ENCODE measurements around the gene COL10A1. TPM values are rescaled to one million over a fixed set of nuclear protein-coding genes. Genes with fewer than 3 reads are reported as not detected.

Gene COL10A1
- total and polyA plus RNA-seq, 10 of the 15 experiments (the other 5 are each of a cell fraction or from before 2014, with no cell fraction given): 0.02 to 0.33 (median 0.06) TPM; not detected in 5

GRCh38 chr6:116087437-116088027 is 38.4 kb downstream of the COL10A1 start (continued):
- TF ChIP-seq USF2 (IDR thresholded peaks at IDR 0.05; ENCODE audit: borderline replicate concordance, low read depth, low read length): no peak
- TF ChIP-seq ZBED1 (IDR thresholded peaks at IDR 0.05; ENCODE audit: borderline replicate concordance): no peak; the same call in 1 of the 2 replicates
- TF ChIP-seq EED (IDR thresholded peaks at IDR 0.05; ENCODE audit: low read depth): peak; percentile 64; the same call in 1 of the 2 replicates
- peak; percentile 45 to 80; a peak in 1 of 4 replicates for TF ChIP-seq EP300 (IDR thresholded peaks at IDR 0.05; ENCODE audit: borderline replicate concordance in 1 of 2, control insufficient read depth in 1 of 2, low read depth in 2 of 2, low read length in 2 of 2)
- TF ChIP-seq CBX3 (IDR thresholded peaks at IDR 0.05; ENCODE audit: borderline replicate concordance, low read depth): no peak
- TF ChIP-seq EZH2 (IDR thresholded peaks at IDR 0.05; ENCODE audit: borderline replicate concordance, control insufficient read depth, low read depth, low read length): no peak
- TF ChIP-seq KAT2A (conservative IDR thresholded peaks at IDR 0.05; ENCODE audit: control insufficient read depth, low read depth, low read length): no peak

- H3K4me3 ChIP-seq: no peak overlapping the region
- no peaks in the 10 kb centered on the region for H3K27me3 ChIP-seq (replicated peaks in 1 of 2; ENCODE audit: control insufficient read depth in 2 of 2, insufficient read depth in 2 of 2, low read length in 1 of 2)
- TF ChIP-seq ZZZ3 (IDR thresholded peaks at IDR 0.05; ENCODE audit: control insufficient read depth, insufficient read length, low read depth) (no peak), BCLAF1 (IDR thresholded peaks at IDR 0.05) (no peak), E2F4 (IDR thresholded peaks at IDR 0.05; ENCODE audit: low read depth, low read length) (no peak)
- intact Hi-C loops (cut with micrococcal nuclease; ENCODE audit: unreplicated experiment) (no loop called here), in situ Hi-C loops (cut with MboI) (no loop called here)
- peaks cover 35% of the 10 kb centered on the region for H3K4me1 ChIP-seq (ENCODE audit: control insufficient read depth, insufficient read depth, low read length)
- ChIA-PET SMC1A (ENCODE audit: uncharacterized antibody, unreplicated experiment) (interaction anchor here (0.8 to 6.0 kb wide), 6 partner anchors 10 to 72 kb away, joined by 3 to 101 read pairs (median 64); partner anchors contain the start of gene FRK), RAD21 (ENCODE audit: unreplicated experiment) (interaction anchor here (1.4 to 6.1 kb wide), 3 partner anchors 18 to 71 kb away, joined by 3 to 61 read pairs (median 50); partner anchors contain the start of gene FRK), POLR2A (interaction anchor here (1.3 kb wide), 1 partner anchor 24 kb away, joined by 3 read pairs; the partner anchor contains the start of gene FRK), CTCF (interaction anchor here (1.2 to 6.1 kb wide), 4 partner anchors 13 to 72 kb away, joined by 3 to 63 read pairs (median 10); no protein-coding TSS in a partner anchor)
- BruUV-seq (replicated peaks): no TSS peak
- FAIRE-seq (no peak), DNase-seq (ENCODE audit: low read depth, low spot score) (no peak), ATAC-seq (no peak)
- peaks cover 2% of the 10 kb centered on the region; the same call in 2 of the 3 replicates for H3K9me3 ChIP-seq (replicated peaks; ENCODE audit: control insufficient read depth, insufficient read depth, low read length)
- WGBS (ENCODE audit: insufficient coverage, insufficient replicate concordance, low lambda C conversion rate, missing lambda C conversion rate): 96% methylated on average over 2 of the region's 2 CpGs
- no peak overlapping the region for H3K27ac ChIP-seq (ENCODE audit: control insufficient read depth, insufficient read depth)
- no peak overlapping the region for H3K4me2 ChIP-seq (ENCODE audit: control insufficient read depth, insufficient read depth)
- no peaks in the 10 kb centered on the region for H4K20me1 ChIP-seq (ENCODE audit: control insufficient read depth, insufficient read depth)
- no peak overlapping the region for H2AFZ ChIP-seq (ENCODE audit: control insufficient read depth, low read depth, low read length)
- no peak overlapping the region for H3K9ac ChIP-seq (ENCODE audit: control insufficient read depth, insufficient read depth, low read length)
- H3K36me3 ChIP-seq (ENCODE audit: control insufficient read depth in 2 of 2, insufficient read depth in 2 of 2, low read length in 1 of 2): no peaks in the 10 kb centered on the region
- H3K79me2 ChIP-seq (ENCODE audit: control insufficient read depth, insufficient read depth, low read length): no peaks in the 10 kb centered on the region; the same call in none of the 2 replicates
Measured at GRCh38 chr6:116084284-116084683, 41.6 kb downstream of the COL10A1 start.
